Heart left ventricle (tissue), 16 donors: ENCODE results near the gene MEX3D. TPM values are rescaled to one million over a fixed set of nuclear protein-coding genes. Genes with fewer than 3 reads are reported as not detected.

Experiments
- ATAC-seq, 4 donors: fragments of 200-7000 bp; cut with Tn5 transposase; one replicate each; pipeline ENCODE4 v1.9.1; 2020 to 2022; ENCODE audit warnings: moderate library complexity in 4 of 4, mild to moderate bottlenecking in 3 of 4, moderate number of reproducible peaks in 1 of 4
- DNase-seq, 5 donors: peaks; one replicate each; pipeline ENCODE4 v3.0.0-alpha.2; 2020
- H3K27ac ChIP-seq, 12 donors: fragments of 200-600 bp; sonication (generic) in 4 of 12; one replicate each; pipeline versions ENCODE4 v1.5.0 to v1.8.0; 2016 to 2022; ENCODE audit warnings: mild to moderate bottlenecking in 2 of 12
- H3K27me3 ChIP-seq, 9 donors: fragments of 200-600 bp; sonication (generic) in 2 of 9; one replicate each; pipeline versions ENCODE4 v1.5.1 to v1.8.0; 2016 to 2022; ENCODE audit warnings: mild to moderate bottlenecking in 3 of 9
- H3K36me3 ChIP-seq, 9 donors: fragments of 200-600 bp; sonication (generic) in 2 of 9; one replicate each; pipeline versions ENCODE4 v1.5.0 to v1.8.0; 2018 to 2022; ENCODE audit warnings: mild to moderate bottlenecking in 2 of 9
- H3K4me1 ChIP-seq, 12 donors: fragments of 200-600 bp; sonication (generic) in 4 of 12; one replicate each; pipeline versions ENCODE4 v1.5.0 to v1.8.0; 2016 to 2022; ENCODE audit warnings: mild to moderate bottlenecking in 3 of 12
- H3K4me3 ChIP-seq, 12 donors: fragments of 200-600 bp; sonication (generic) in 4 of 12; one replicate each; pipeline versions ENCODE4 v1.5.0 to v1.8.0; 2017 to 2022; ENCODE audit warnings: mild to moderate bottlenecking in 9 of 12, moderate library complexity in 4 of 12
- H3K9me3 ChIP-seq, 12 donors: fragments of 200-600 bp; sonication (generic) in 4 of 12; one replicate each; pipeline versions ENCODE4 v1.5.0 to v1.8.0; 2016 to 2022; ENCODE audit warnings: mild to moderate bottlenecking in 1 of 12
- CTCF ChIP-seq, 12 donors: fragments of 200-600 bp; sonication (generic) in 4 of 12; IDR thresholded peaks; one replicate each; pipeline versions ENCODE4 v1.5.0 to v1.8.0; 2018 to 2022; ENCODE audit warnings: antibody characterized with exemption in 12 of 12, mild to moderate bottlenecking in 5 of 12
- POLR2A ChIP-seq, 2 donors: fragments of 450-650 bp; IDR thresholded peaks; one replicate each; pipeline ENCODE4 v1.6.1; 2017; ENCODE audit warnings: antibody characterized with exemption in 2 of 2, mild to moderate bottlenecking in 2 of 2, moderate library complexity in 2 of 2
- WGBS, 4 donors: extraction: QIAGEN DNeasy Blood & Tissue Kit in 2 of 4; methylation state at CpG; one replicate each; pipeline versions ENCODE4 v1.1.5 to v1.1.7; 2013 to 2018; 5-methylcytosine and 5-hydroxymethylcytosine counted together
- intact Hi-C, 10 donors: fragments of 100-400 bp; cut with DNase I; formaldehyde crosslinking; loops; one replicate each; pipeline versions ENCODE4 v1.11.1 to v1.14.2; 2022
- polyA plus RNA-seq, 2 donors: library from polyadenylated mRNA; stranded (reverse); fragments of 200-250 nt; gene quantifications; one replicate each; pipeline ENCODE4 v1.2.3, GENCODE V29; 2013
- total RNA-seq, 9 donors: library from RNA; depleted of rRNA in 2 of 9; stranded (reverse); fragments of >200 nt in 2 of 9; fragmentation: NEBNext Ultra II Directional in 3 of 9; extraction: Animal tissue kit (Norgen Biotek cat#: 25700) in 3 of 9; gene quantifications; one replicate each; pipeline versions ENCODE4 v1.1.0 to v1.2.4, GENCODE V29; 2016 to 2023
- donor health status: ischemic (EF 13 %, LVEDD 7.1; RV severe dilation, severe dysfunction).
- donor health status: healthy with polysubstance abuse.
- donor health status: DM: no; HTN: yes; CAD: no.
- donor health status: DM: no; HTN: no; CAD: no.
- donor health status: ischemic (EF 25% LVEDD 6.9; RV normal size, moderate dysfunction).
- donor health status: ischemic (EF 25% LVEDD 5.7; RV mildly dilated, moderate dysfunction).
- donor health status: healthy.
- donor health status: DM: yes; HTN: yes; CAD: no.
- donor health status: ischemic (EF 35%, LVEDD 5.7; RV mildly dilated, moderate dysfunction).
- donor health status: nonischemic (EF 11% LVEDD 7.7; RV severe dilation, severe dysfunction).
- donor health status: DM: yes; HTN: yes; CAD: no.
- donor health status: PGD.
- donor health status: ischemic (EF 29% LVEDD 5.4; RV normal size, mild dysfunction).
- donor health status: nonischemic (EF 23%, LVEDD 6.1; RV moderate dilation, normal function).

MEX3D gene
- total and polyA plus RNA-seq, 11 donors, result 1.9 to 18.6 (median 8.0) TPM

- Histone ChIP-seq H3K4me1 (peaks cover 0 to 14% (median 4%) of the 10 kb centered on the region in 12 donors), H3K36me3 (peaks cover 0 to 57% (median 45%) of the 10 kb centered on the region in 9 donors), H3K4me3 (no peak overlapping the region), H3K9me3 (no peaks in the 10 kb centered on the region), H3K27ac (no peak overlapping the region), H3K27me3 (no peaks in the 10 kb centered on the region)
- WGBS, 4 donors, result 89 to 96% (median 93%) methylated on average over 9 to 15 of the region's 15 CpGs
- no peak for TF ChIP-seq POLR2A (IDR thresholded peaks at IDR 0.05)
- TF ChIP-seq CTCF (IDR thresholded peaks at IDR 0.05), result no peak
- intact Hi-C loops, result loop anchor here in 1 of 10 donors (5.0 kb wide), 1 partner anchor 46 kb away; no protein-coding TSS in a partner anchor
- DNase-seq (no peak), ATAC-seq (no peak)
These were observed 43.2 kb upstream of the MEX3D start for GRCh38 chr19:1611353-1611752.

GRCh38 chr19:1610579-1610978 is 42.5 kb upstream of the MEX3D start:
- ATAC-seq, result no peak
- Histone ChIP-seq H3K4me1 (peaks cover 0 to 20% (median 8%) of the 10 kb centered on the region in 12 donors), H3K27me3 (no peaks in the 10 kb centered on the region), H3K27ac (no peak overlapping the region), H3K4me3 (no peak overlapping the region), H3K9me3 (no peaks in the 10 kb centered on the region), H3K36me3 (peaks cover 0 to 53% (median 41%) of the 10 kb centered on the region in 9 donors)
- no peak for DNase-seq
- no peak for TF ChIP-seq POLR2A (IDR thresholded peaks at IDR 0.05)
- TF ChIP-seq CTCF (IDR thresholded peaks at IDR 0.05), result no peak
- intact Hi-C loops, result loop anchor here in 1 of 10 donors (5.0 kb wide), 1 partner anchor 47 kb away; no protein-coding TSS in a partner anchor
- 81 to 89% (median 85%) methylated on average over 8 to 11 of the region's 11 CpGs for WGBS, 4 donors

GRCh38 chr19:1609680-1610474 is 41.8 kb upstream of the MEX3D start:
- intact Hi-C loops, result loop anchor here in 8 of 10 donors (5.0 kb wide), 4 partner anchors 42 to 157 kb away; partner anchors contain the start of gene TCF3 (in 5 of the 8)
- ATAC-seq (no peak), DNase-seq (no peak)
- no peak for TF ChIP-seq CTCF (IDR thresholded peaks at IDR 0.05)
- TF ChIP-seq POLR2A (IDR thresholded peaks at IDR 0.05), result no peak
- Histone ChIP-seq H3K27ac (no peak overlapping the region), H3K9me3 (no peaks in the 10 kb centered on the region), H3K27me3 (no peaks in the 10 kb centered on the region), H3K4me1 (peaks cover 0 to 20% (median 8%) of the 10 kb centered on the region in 12 donors), H3K4me3 (no peak overlapping the region), H3K36me3 (peaks cover 0 to 46% (median 34%) of the 10 kb centered on the region in 9 donors)
- 88 to 93% (median 93%) methylated on average over 10 to 16 of the region's 16 CpGs for WGBS, 4 donors

GRCh38 chr19:1609103-1609396 is 40.9 kb upstream of the MEX3D start:
- no peak for DNase-seq
- peak overlapping the region in 1 of 12 donors; percentile 8 for H3K4me3 ChIP-seq
- TF ChIP-seq POLR2A (IDR thresholded peaks at IDR 0.05) (no peak), CTCF (IDR thresholded peaks at IDR 0.05) (no peak)
- H3K36me3 ChIP-seq, result peaks cover 0 to 38% (median 28%) of the 10 kb centered on the region in 9 donors
- no peaks in the 10 kb centered on the region for H3K27me3 ChIP-seq
- intact Hi-C loops, result loop anchor here in 7 of 10 donors (5.0 kb wide), 3 partner anchors 43 to 158 kb away; partner anchors contain the start of gene TCF3 (in 5 of the 7)
- no peak for ATAC-seq
- H3K27ac ChIP-seq, result peak overlapping the region in 1 of 12 donors; percentile 42
- peaks cover 0 to 27% (median 15%) of the 10 kb centered on the region in 12 donors for H3K4me1 ChIP-seq
- WGBS, 4 donors, result 43 to 62% (median 55%) methylated on average over 10 of the region's 10 CpGs
- no peaks in the 10 kb centered on the region for H3K9me3 ChIP-seq
